KMS-11 (cell line): ENCODE data around the gene KCNC4.

ENCODE experiments used
- H2AFZ ChIP-seq: fragments of 200-600 bp; sonication (generic); 2 replicates; pipeline ENCODE4 v1.6.1; 2016; ENCODE audit warnings: antibody characterized with exemption, mixed run types, low read depth
- H3K27ac ChIP-seq: fragments of 200-600 bp; sonication (generic); 2 replicates; pipeline ENCODE4 v1.6.1; 2016; ENCODE audit warnings: mild to moderate bottlenecking, mixed run types
- H3K27me3 ChIP-seq: fragments of 200-600 bp; sonication (generic); 2 replicates; pipeline ENCODE4 v1.6.1; 2017; ENCODE audit warnings: mild to moderate bottlenecking, low read depth, mixed run types, moderate library complexity; ENCODE audit not compliant: insufficient read depth
- H3K36me3 ChIP-seq: fragments of 200-600 bp; sonication (generic); 2 replicates; pipeline ENCODE4 v1.6.1; 2017; ENCODE audit warnings: mild to moderate bottlenecking, mixed run types; ENCODE audit not compliant: insufficient read depth
- H3K4me1 ChIP-seq: fragments of 200-600 bp; sonication (generic); 2 replicates; pipeline ENCODE4 v1.6.1; 2016; ENCODE audit warnings: mild to moderate bottlenecking, low read depth, mixed run types; ENCODE audit not compliant: poor library complexity, severe bottlenecking
- H3K4me2 ChIP-seq: fragments of 200-600 bp; sonication (generic); 2 replicates; pipeline ENCODE4 v1.7.0; 2016; ENCODE audit warnings: mild to moderate bottlenecking, mixed run types
- H3K4me3 ChIP-seq: fragments of 200-600 bp; sonication (generic); IDR thresholded peaks from 2 replicates; pipeline ENCODE4 v1.6.1; 2017; ENCODE audit warnings: low read depth, low read length, mixed read lengths; ENCODE audit not compliant: insufficient read depth
- H3K79me2 ChIP-seq: fragments of 200-600 bp; sonication (generic); 2 replicates; pipeline ENCODE4 v1.6.1; 2016; ENCODE audit warnings: low read depth, mixed run types; ENCODE audit not compliant: insufficient read depth
- H3K9ac ChIP-seq: fragments of 200-600 bp; sonication (generic); 2 replicates; pipeline ENCODE4 v1.6.1; 2016; ENCODE audit warnings: mild to moderate bottlenecking, mixed run types
- H4K20me1 ChIP-seq: fragments of 200-600 bp; sonication (generic); 2 replicates; pipeline ENCODE4 v1.6.1; 2016; ENCODE audit warnings: mild to moderate bottlenecking, mixed run types; ENCODE audit not compliant: insufficient read depth
- TF ChIP-seq, protein P1 (sequence below): fragments of 200-600 bp; sonication (generic); conservative IDR thresholded peaks from 2 replicates; pipeline ENCODE4 v1.6.1; 2017; ENCODE audit warnings: low read depth, mild to moderate bottlenecking, antibody characterized with exemption, low read length, moderate library complexity, mixed read lengths

KCNC4 gene

DNA sequence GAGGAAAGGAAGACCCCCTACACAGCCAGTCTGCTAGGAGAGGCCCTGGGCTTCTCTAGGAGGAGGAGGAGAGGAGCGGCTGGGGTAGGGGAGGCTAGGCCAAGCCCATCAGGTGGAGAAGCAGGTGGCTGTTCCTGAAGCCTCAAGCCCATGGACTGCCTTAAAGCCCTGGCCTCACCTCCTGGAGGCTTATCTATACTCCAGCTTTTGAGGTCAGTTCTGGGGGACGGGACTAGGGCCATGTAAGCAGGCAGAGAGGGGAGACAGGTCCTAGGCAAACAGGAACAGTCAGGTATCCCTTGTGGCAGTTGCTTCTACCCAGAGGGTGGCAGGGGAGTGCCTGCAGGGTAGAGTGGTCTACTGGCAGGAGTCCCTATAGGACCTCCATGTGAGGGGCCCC, 40.6 kb downstream of the KCNC4 start:
- TF ChIP-seq, protein P1, sequence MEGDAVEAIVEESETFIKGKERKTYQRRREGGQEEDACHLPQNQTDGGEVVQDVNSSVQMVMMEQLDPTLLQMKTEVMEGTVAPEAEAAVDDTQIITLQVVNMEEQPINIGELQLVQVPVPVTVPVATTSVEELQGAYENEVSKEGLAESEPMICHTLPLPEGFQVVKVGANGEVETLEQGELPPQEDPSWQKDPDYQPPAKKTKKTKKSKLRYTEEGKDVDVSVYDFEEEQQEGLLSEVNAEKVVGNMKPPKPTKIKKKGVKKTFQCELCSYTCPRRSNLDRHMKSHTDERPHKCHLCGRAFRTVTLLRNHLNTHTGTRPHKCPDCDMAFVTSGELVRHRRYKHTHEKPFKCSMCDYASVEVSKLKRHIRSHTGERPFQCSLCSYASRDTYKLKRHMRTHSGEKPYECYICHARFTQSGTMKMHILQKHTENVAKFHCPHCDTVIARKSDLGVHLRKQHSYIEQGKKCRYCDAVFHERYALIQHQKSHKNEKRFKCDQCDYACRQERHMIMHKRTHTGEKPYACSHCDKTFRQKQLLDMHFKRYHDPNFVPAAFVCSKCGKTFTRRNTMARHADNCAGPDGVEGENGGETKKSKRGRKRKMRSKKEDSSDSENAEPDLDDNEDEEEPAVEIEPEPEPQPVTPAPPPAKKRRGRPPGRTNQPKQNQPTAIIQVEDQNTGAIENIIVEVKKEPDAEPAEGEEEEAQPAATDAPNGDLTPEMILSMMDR, result no peak
- no peak overlapping the region for H2AFZ ChIP-seq
- H3K27me3 ChIP-seq, result no peaks in the 10 kb centered on the region
- H3K9ac ChIP-seq, result no peak overlapping the region
- no peaks in the 10 kb centered on the region for H3K36me3 ChIP-seq
- no peak overlapping the region for H3K27ac ChIP-seq
- no peak overlapping the region for H3K4me2 ChIP-seq
- H3K4me1 ChIP-seq, result no peaks in the 10 kb centered on the region
- no peak overlapping the region for H3K4me3 ChIP-seq
- no peaks in the 10 kb centered on the region for H4K20me1 ChIP-seq
- no peaks in the 10 kb centered on the region for H3K79me2 ChIP-seq

DNA sequence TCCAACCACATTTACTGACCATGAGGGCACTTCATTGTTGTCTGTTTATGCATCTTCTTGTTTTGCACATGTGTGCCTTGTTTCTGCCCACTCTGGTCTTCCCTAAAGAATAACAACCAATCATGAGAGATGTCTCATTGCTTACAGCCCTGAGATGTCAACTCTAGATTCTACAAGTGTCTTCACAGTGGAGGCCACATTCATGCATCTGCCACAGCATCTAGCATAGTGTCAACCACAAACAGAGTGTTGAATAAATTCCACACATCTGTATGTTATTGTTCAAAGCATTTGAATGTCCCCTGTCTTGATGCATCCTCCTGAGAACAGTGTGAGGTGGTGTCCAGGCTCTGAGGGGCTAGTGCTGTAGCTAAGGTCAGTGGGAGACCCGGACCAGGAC, 43.1 kb downstream of the KCNC4 start:
- Histone ChIP-seq H3K27ac (no peak overlapping the region), H3K4me3 (no peak overlapping the region), H3K4me1 (no peaks in the 10 kb centered on the region), H4K20me1 (no peaks in the 10 kb centered on the region), H3K4me2 (no peak overlapping the region), H3K27me3 (no peaks in the 10 kb centered on the region), H2AFZ (no peak overlapping the region), H3K9ac (no peak overlapping the region), H3K79me2 (no peaks in the 10 kb centered on the region), H3K36me3 (no peaks in the 10 kb centered on the region)
- TF ChIP-seq, protein P1, result no peak

DNA sequence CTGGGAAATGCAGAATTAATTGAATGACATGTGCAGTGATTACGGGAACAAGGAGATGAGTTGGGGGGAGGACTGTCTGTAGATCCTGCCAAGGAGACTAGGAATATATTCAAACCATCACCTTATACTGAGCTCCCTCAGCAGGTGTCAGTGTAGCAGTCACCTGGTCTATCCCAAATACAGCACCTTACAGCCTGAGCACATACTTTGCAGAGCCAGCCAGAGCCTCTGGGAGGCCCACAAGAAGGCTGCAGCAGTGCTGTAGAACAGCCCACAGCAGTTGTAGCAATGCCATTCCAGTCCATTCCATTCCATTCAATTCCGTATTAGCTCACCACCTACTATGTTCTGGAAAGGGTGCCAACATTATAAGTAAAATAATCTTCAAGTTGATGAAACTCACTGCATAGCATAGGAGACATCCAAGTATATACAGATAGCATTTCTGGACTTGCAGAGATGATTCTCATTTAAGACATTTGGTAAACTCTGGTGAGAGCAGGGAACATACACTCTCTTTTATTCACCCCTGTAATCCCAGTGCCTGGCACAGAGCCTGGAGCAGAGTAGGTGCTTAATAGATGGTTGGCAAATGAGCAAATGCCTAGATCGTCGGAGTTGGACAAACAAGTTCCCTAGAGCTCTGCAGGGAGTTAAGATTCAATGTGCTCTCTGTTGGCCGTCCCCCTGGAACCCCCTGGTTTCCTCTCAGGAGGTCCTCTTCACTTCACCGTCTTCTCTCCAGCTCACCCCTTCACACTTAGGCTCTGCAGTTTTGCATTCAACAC, 44.7 kb downstream of the KCNC4 start:
- no peak overlapping the region for H3K4me3 ChIP-seq
- TF ChIP-seq, protein P1, result no peak
- no peak overlapping the region for H3K27ac ChIP-seq
- no peak overlapping the region for H3K4me2 ChIP-seq
- H2AFZ ChIP-seq, result no peak overlapping the region
- H3K36me3 ChIP-seq, result no peaks in the 10 kb centered on the region
- H3K4me1 ChIP-seq, result no peaks in the 10 kb centered on the region
- no peaks in the 10 kb centered on the region for H4K20me1 ChIP-seq
- H3K27me3 ChIP-seq, result no peaks in the 10 kb centered on the region
- H3K9ac ChIP-seq, result no peak overlapping the region
- no peaks in the 10 kb centered on the region for H3K79me2 ChIP-seq

DNA sequence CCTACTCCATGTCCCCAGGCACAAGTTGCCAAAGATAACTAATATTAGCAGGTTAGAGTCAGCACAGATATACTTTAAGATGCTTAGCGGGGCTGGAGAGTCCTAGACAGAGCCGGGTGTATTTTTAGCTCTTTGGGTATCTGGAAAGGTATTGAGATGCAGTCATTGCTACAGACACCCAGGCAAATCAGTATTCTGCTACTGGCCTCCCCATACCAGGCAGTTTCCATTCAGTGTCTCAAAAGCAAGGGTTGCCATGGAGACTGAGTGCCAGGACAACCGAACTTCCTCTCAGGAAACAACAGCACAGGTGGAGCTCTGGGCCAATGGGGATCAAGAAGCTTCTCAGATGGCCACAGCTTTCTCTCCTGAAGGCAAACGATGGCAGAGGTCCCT, 45.3 kb downstream of the KCNC4 start:
- Histone ChIP-seq H3K9ac (no peak overlapping the region), H3K36me3 (no peaks in the 10 kb centered on the region), H3K27ac (no peak overlapping the region), H3K79me2 (no peaks in the 10 kb centered on the region), H4K20me1 (no peaks in the 10 kb centered on the region), H3K4me3 (no peak overlapping the region), H3K4me1 (no peaks in the 10 kb centered on the region), H3K27me3 (no peaks in the 10 kb centered on the region), H2AFZ (no peak overlapping the region), H3K4me2 (no peak overlapping the region)
- TF ChIP-seq, protein P1, result no peak
